RWPE2 (cell line): Measurements from ENCODE around the gene PRR22.

Experiments used
- ATAC-seq: fragments of 200-7000 bp; cut with Tn5 transposase; 3 replicates; pipeline ENCODE4 v1.9.1; 2021; ENCODE audit warnings: low read depth
- DNase-seq: peaks from one replicate; pipeline ENCODE4 v3.0.0-alpha.2; 2020; ENCODE audit warnings: low spot score
- H3K27ac ChIP-seq: fragments of 450-650 bp; 2 replicates; pipeline ENCODE4 v1.5.1; 2017; ENCODE audit warnings: mild to moderate bottlenecking; ENCODE audit not compliant: poor library complexity, severe bottlenecking
- H3K27me3 ChIP-seq: fragments of 250-450 bp; sonication (Bioruptor Pico); 2 replicates; pipeline ENCODE4 v1.5.1; 2021; ENCODE audit warnings: mild to moderate bottlenecking, moderate library complexity; ENCODE audit not compliant: insufficient read depth, poor library complexity, severe bottlenecking
- H3K36me3 ChIP-seq: fragments of 250-450 bp; sonication (Bioruptor Pico); 2 replicates; pipeline ENCODE4 v1.5.1; 2020; ENCODE audit warnings: low read depth, mild to moderate bottlenecking, moderate library complexity
- H3K4me1 ChIP-seq: fragments of 250-450 bp; sonication (Bioruptor Pico); 2 replicates; pipeline ENCODE4 v1.5.1; 2021; ENCODE audit warnings: mild to moderate bottlenecking, moderate library complexity; ENCODE audit not compliant: insufficient read depth, poor library complexity, severe bottlenecking
- H3K4me3 ChIP-seq: fragments of 250-450 bp; sonication (Bioruptor Pico); 2 replicates; pipeline ENCODE4 v1.5.1; 2021; ENCODE audit warnings: mild to moderate bottlenecking, moderate library complexity; ENCODE audit not compliant: severe bottlenecking
- H3K9me3 ChIP-seq: fragments of 250-450 bp; sonication (Bioruptor Pico); 2 replicates; pipeline ENCODE4 v1.5.1; 2021; ENCODE audit warnings: mild to moderate bottlenecking, moderate library complexity; ENCODE audit not compliant: severe bottlenecking
- CTCF ChIP-seq: fragments of 450-650 bp; IDR thresholded peaks from one replicate; pipeline ENCODE4 v1.5.1; 2017; ENCODE audit warnings: mild to moderate bottlenecking, moderate library complexity; ENCODE audit not compliant: poor library complexity, severe bottlenecking

The PRR22 gene

DNA sequence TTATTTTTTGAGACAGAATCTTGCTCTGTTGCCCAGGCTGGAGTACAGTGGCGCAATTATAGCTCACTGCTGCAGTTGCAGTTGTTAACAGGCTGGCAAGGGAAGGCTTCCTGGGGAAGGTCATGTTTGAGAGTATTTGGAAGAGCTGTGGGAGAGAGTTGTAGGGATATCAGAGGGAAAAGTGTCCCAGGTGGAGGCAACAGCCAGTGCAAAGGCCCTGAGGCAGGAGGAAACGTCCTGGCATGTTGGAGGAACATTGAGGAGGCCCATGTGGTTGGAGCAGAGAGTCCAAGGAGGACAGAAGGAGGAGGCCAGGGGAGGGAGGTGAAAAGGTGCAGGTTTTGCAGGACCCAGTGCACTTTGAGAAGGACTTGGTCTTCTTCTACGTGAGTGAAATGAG, 8.6 kb upstream of the PRR22 start:
- ATAC-seq (no peak), DNase-seq (no peak)
- H3K9me3 ChIP-seq: no peaks in the 10 kb centered on the region
- peaks cover 18% of the 10 kb centered on the region for H3K36me3 ChIP-seq
- TF ChIP-seq CTCF: no peak
- H3K4me3 ChIP-seq: no peak overlapping the region
- H3K27me3 ChIP-seq: no peaks in the 10 kb centered on the region
- peaks cover 3% of the 10 kb centered on the region for H3K4me1 ChIP-seq
- no peak overlapping the region for H3K27ac ChIP-seq

DNA sequence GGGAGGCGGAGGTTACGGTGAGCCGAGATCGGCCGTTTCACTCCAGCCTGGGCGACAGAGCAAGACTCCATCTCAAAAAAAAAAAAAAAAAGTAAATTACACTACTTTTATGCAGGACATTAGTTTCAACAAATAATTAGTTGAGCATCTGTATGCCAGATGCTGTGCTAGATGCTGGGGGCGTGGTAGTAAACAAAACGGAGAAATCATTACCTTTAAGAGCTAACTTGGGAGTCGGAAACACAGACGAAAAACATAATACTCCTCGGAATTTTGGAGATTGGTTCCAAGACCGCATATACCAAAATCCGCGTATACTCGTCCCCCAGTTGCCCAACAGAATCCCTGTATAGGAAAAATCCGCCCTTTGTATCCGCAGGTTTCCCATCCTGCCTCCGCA, 7.7 kb upstream of the PRR22 start:
- Histone ChIP-seq H3K9me3 (no peaks in the 10 kb centered on the region), H3K36me3 (peaks cover 28% of the 10 kb centered on the region), H3K27ac (no peak overlapping the region), H3K27me3 (no peaks in the 10 kb centered on the region), H3K4me3 (no peak overlapping the region), H3K4me1 (peaks cover 3% of the 10 kb centered on the region)
- no peak for TF ChIP-seq CTCF
- DNase-seq: no peak
- no peak for ATAC-seq

GRCh38 chr19:5790559-5791520, 6.3 kb upstream of the PRR22 start, which contains the start of gene DUS3L:
Gene DUS3L (minus strand): TSS chr19:5791163. CDS start chr19:5791141, 22 bp downstream.
- peaks cover 3% of the 10 kb centered on the region for H3K4me1 ChIP-seq
- H3K36me3 ChIP-seq: peaks cover 37% of the 10 kb centered on the region
- H3K27ac ChIP-seq: peak within 1 kb of the TSS; percentile 80
- no peaks in the 10 kb centered on the region for H3K9me3 ChIP-seq
- no peak for TF ChIP-seq CTCF
- H3K27me3 ChIP-seq: no peaks in the 10 kb centered on the region
- peak within 1 kb of the TSS; percentile 60 for H3K4me3 ChIP-seq
- peak; percentile 93 for ATAC-seq
- peak; percentile 97 for DNase-seq

GRCh38 chr19:5789886-5790558, 5.5 kb upstream of the PRR22 start:
- Histone ChIP-seq H3K27ac (peak overlapping the region; percentile 80), H3K4me3 (peak overlapping the region; percentile 60), H3K27me3 (no peaks in the 10 kb centered on the region), H3K9me3 (no peaks in the 10 kb centered on the region), H3K4me1 (peaks cover 3% of the 10 kb centered on the region), H3K36me3 (peaks cover 44% of the 10 kb centered on the region)
- TF ChIP-seq CTCF: no peak
- DNase-seq (no peak), ATAC-seq (no peak)
